ENCODE measurements around the gene S100A8. TPM values are rescaled to one million over a fixed set of nuclear protein-coding genes. Genes with fewer than 3 reads are reported as not detected.
A peak's percentile ranks its signal among the peaks of the same experiment; 100 is the strongest.

Gene S100A8
- total RNA-seq, 1 experiment from 2014 or later = 1.4 TPM

DNA sequence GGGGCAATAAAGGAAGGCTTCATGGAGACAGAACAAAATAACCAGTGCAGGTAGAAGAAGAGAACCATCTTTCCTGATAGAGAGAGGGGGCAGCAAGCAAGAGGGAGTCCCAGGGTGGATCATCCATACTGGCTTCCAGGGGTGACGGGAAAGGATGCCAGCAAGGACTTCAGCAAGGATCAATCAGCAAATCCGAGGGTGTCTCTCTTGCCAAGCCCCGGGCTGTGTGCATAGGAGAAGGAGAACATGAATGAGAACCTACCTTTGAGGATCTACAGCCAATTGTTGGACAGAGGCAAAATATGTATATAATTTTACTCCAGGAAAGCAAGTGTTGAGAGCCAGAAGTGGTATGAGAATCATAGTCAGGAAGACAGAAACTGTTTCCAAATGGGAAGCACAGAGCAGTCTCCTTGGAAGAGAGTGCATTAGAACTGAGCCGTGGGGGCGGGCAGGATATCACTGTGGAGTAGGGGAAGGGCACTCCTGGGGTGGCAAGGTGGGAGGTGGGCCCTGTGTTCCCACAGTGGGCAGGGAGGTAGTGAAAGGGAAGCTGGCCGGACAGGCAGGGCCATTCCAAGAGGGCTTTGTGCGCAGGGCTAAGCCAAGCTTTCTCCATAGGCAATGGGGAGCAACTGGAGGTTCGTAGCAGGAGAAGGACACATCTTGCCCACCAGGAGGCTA, 34.3 kb downstream of the S100A8 start:
- RAD21 ChIA-PET (ENCODE audit: low non-redundant PET in 1 of 2, low total read pairs in 2 of 2, uncharacterized antibody in 2 of 2, unreplicated experiment in 2 of 2) = no interaction called here
- no peaks in the 10 kb centered on the region for H3K36me3 ChIP-seq (ENCODE audit: control insufficient read depth in 1 of 2, insufficient read depth in 2 of 2, low read length in 2 of 2)
- H3K79me2 ChIP-seq (ENCODE audit: insufficient read depth, low read length) = no peaks in the 10 kb centered on the region
- H3K4me1 ChIP-seq (ENCODE audit: control insufficient read depth in 1 of 2, insufficient read depth in 2 of 2, low read length in 2 of 2) = no peaks in the 10 kb centered on the region; a peak in 1 of 4 replicates
- TF ChIP-seq ZNF274 (IDR thresholded peaks at IDR 0.05; ENCODE audit: low read depth, low read length) (no peak), ELF1 (IDR thresholded peaks at IDR 0.05; ENCODE audit: borderline replicate concordance, low read depth) (no peak), FOSL1 (IDR thresholded peaks at IDR 0.05; ENCODE audit: low read depth) (no peak)
- TF ChIP-seq, protein P1, sequence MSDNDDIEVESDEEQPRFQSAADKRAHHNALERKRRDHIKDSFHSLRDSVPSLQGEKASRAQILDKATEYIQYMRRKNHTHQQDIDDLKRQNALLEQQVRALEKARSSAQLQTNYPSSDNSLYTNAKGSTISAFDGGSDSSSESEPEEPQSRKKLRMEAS (IDR thresholded peaks at IDR 0.05) = no peak
- no peak overlapping the region for H3K9ac ChIP-seq (ENCODE audit: low read length)
- no peak overlapping the region for H3K27ac ChIP-seq (ENCODE audit: low read depth, low read length)
- H3K4me3 ChIP-seq (replicated peaks in 1 of 2; ENCODE audit: low read depth in 1 of 2, low read length in 2 of 2) = no peak overlapping the region
- H3K27me3 ChIP-seq (ENCODE audit: insufficient read depth, low read length) = peaks cover 1% of the 10 kb centered on the region
- intact Hi-C loops (cut with micrococcal nuclease) = no loop called here
- CTCF ChIA-PET = interaction anchor here (1.6 to 6.7 kb wide), 2 partner anchors 129 to 140 kb away, joined by 8 to 133 read pairs; no protein-coding TSS in a partner anchor
- BruUV-seq (replicated peaks) = no TSS peak
- ATAC-seq (no peak), DNase-seq (ENCODE audit: low read depth, low spot score) (no peak)
- POLR2A ChIA-PET = interaction anchor here (0.6 kb wide), 1 partner anchor 369 kb away, joined by 3 read pairs; no protein-coding TSS in a partner anchor
- H2AFZ ChIP-seq (ENCODE audit: low read depth, low read length, poor library complexity, severe bottlenecking) = no peak overlapping the region
- no peaks in the 10 kb centered on the region for H3K9me2 ChIP-seq (ENCODE audit: insufficient read depth)
- no peaks in the 10 kb centered on the region for H3K9me3 ChIP-seq (ENCODE audit: control insufficient read depth in 1 of 2, insufficient read depth in 1 of 2, low read depth in 1 of 2, low read length in 2 of 2)
- no peak overlapping the region for H3K4me2 ChIP-seq (ENCODE audit: low read length)
- no peaks in the 10 kb centered on the region for H4K20me1 ChIP-seq (ENCODE audit: insufficient read depth)

DNA sequence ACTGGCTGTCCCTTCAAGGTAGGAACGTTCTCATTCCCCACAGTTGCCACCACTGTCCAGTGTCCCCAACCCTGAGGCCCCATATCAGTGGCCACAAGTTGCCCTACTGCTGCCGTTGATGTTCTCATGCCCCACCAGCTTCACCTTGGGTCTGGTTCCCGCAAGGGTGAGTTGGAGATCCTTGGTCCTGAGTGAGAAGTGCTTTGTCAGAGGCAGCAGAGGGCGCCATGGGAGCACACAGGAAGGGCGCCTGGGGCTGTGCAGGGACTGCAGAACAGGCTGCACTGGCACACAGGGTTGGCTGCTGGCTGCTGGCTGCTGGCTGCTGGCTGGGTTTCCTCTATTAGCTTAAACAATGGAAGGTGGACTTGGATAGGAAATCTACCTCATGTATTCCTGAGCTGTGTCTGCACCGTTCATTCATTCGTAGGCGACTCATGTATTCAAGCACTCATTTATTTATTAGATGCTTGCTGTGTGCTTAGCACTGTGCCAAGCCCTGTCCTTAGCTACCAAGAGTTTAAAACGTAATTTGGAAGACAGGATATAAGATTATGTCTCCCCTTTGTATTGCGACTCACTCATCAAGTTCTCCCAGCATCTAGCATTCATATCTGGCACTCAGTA, 35.3 kb downstream of the S100A8 start:
- peak; percentile 46 for DNase-seq (ENCODE audit: low read depth, low spot score)
- CTCF ChIA-PET = interaction anchor here (1.2 to 6.7 kb wide), 3 partner anchors 130 to 151 kb away, joined by 4 to 133 read pairs (median 8); no protein-coding TSS in a partner anchor
- ATAC-seq = peak; percentile 90
- Histone ChIP-seq H4K20me1 (ENCODE audit: insufficient read depth) (no peaks in the 10 kb centered on the region), H2AFZ (ENCODE audit: low read depth, low read length, poor library complexity, severe bottlenecking) (no peak overlapping the region), H3K9me3 (ENCODE audit: control insufficient read depth in 1 of 2, insufficient read depth in 1 of 2, low read depth in 1 of 2, low read length in 2 of 2) (no peaks in the 10 kb centered on the region), H3K9me2 (ENCODE audit: insufficient read depth) (no peaks in the 10 kb centered on the region), H3K4me3 (replicated peaks in 1 of 2; ENCODE audit: low read depth in 1 of 2, low read length in 2 of 2) (no peak overlapping the region), H3K27ac (ENCODE audit: low read depth, low read length) (no peak overlapping the region), H3K4me1 (ENCODE audit: control insufficient read depth in 1 of 2, insufficient read depth in 2 of 2, low read length in 2 of 2) (no peaks in the 10 kb centered on the region; a peak in 1 of 4 replicates), H3K4me2 (ENCODE audit: low read length) (no peak overlapping the region), H3K36me3 (ENCODE audit: control insufficient read depth in 1 of 2, insufficient read depth in 2 of 2, low read length in 2 of 2) (no peaks in the 10 kb centered on the region), H3K9ac (ENCODE audit: low read length) (no peak overlapping the region), H3K27me3 (ENCODE audit: insufficient read depth, low read length) (peaks cover 11% of the 10 kb centered on the region), H3K79me2 (ENCODE audit: insufficient read depth, low read length) (no peaks in the 10 kb centered on the region)
- BruUV-seq (replicated peaks) = no TSS peak
- POLR2A ChIA-PET = no interaction called here
- RAD21 ChIA-PET (ENCODE audit: low non-redundant PET in 1 of 2, low total read pairs in 2 of 2, uncharacterized antibody in 2 of 2, unreplicated experiment in 2 of 2) = interaction anchor here (0.9 to 3.9 kb wide), 2 partner anchors 139 to 140 kb away, joined by 3 to 21 read pairs; no protein-coding TSS in a partner anchor
- intact Hi-C loops (cut with micrococcal nuclease) = no loop called here
- TF ChIP-seq, protein P2, sequence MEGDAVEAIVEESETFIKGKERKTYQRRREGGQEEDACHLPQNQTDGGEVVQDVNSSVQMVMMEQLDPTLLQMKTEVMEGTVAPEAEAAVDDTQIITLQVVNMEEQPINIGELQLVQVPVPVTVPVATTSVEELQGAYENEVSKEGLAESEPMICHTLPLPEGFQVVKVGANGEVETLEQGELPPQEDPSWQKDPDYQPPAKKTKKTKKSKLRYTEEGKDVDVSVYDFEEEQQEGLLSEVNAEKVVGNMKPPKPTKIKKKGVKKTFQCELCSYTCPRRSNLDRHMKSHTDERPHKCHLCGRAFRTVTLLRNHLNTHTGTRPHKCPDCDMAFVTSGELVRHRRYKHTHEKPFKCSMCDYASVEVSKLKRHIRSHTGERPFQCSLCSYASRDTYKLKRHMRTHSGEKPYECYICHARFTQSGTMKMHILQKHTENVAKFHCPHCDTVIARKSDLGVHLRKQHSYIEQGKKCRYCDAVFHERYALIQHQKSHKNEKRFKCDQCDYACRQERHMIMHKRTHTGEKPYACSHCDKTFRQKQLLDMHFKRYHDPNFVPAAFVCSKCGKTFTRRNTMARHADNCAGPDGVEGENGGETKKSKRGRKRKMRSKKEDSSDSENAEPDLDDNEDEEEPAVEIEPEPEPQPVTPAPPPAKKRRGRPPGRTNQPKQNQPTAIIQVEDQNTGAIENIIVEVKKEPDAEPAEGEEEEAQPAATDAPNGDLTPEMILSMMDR (IDR thresholded peaks at IDR 0.05 in 2 of 3, conservative IDR thresholded peaks at IDR 0.05 in 1 of 3; ENCODE audit: borderline replicate concordance in 1 of 3, insufficient read depth in 1 of 3, low read depth in 2 of 3, low read length in 2 of 3) = peak; percentile 70 to 74 (median 71)
- TF ChIP-seq ELF1 (IDR thresholded peaks at IDR 0.05; ENCODE audit: borderline replicate concordance, low read depth) (no peak), YY1 (IDR thresholded peaks at IDR 0.05; ENCODE audit: extremely low read depth, insufficient replicate concordance, low read depth, low read length) (peak; percentile 7), RAD21 (IDR thresholded peaks at IDR 0.05; ENCODE audit: low read depth) (peak; percentile 88), ZNF274 (IDR thresholded peaks at IDR 0.05; ENCODE audit: low read depth, low read length) (no peak), EZH2phosphoT487 (IDR thresholded peaks at IDR 0.05; ENCODE audit: borderline replicate concordance) (no peak), CEBPB (IDR thresholded peaks at IDR 0.05; ENCODE audit: low read depth) (no peak), CBX3 (IDR thresholded peaks at IDR 0.05; ENCODE audit: low read depth) (peak; percentile 83)
- TF ChIP-seq, protein P1 (IDR thresholded peaks at IDR 0.05) = no peak
- TF ChIP-seq, protein P3, sequence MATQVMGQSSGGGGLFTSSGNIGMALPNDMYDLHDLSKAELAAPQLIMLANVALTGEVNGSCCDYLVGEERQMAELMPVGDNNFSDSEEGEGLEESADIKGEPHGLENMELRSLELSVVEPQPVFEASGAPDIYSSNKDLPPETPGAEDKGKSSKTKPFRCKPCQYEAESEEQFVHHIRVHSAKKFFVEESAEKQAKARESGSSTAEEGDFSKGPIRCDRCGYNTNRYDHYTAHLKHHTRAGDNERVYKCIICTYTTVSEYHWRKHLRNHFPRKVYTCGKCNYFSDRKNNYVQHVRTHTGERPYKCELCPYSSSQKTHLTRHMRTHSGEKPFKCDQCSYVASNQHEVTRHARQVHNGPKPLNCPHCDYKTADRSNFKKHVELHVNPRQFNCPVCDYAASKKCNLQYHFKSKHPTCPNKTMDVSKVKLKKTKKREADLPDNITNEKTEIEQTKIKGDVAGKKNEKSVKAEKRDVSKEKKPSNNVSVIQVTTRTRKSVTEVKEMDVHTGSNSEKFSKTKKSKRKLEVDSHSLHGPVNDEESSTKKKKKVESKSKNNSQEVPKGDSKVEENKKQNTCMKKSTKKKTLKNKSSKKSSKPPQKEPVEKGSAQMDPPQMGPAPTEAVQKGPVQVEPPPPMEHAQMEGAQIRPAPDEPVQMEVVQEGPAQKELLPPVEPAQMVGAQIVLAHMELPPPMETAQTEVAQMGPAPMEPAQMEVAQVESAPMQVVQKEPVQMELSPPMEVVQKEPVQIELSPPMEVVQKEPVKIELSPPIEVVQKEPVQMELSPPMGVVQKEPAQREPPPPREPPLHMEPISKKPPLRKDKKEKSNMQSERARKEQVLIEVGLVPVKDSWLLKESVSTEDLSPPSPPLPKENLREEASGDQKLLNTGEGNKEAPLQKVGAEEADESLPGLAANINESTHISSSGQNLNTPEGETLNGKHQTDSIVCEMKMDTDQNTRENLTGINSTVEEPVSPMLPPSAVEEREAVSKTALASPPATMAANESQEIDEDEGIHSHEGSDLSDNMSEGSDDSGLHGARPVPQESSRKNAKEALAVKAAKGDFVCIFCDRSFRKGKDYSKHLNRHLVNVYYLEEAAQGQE (IDR thresholded peaks at IDR 0.05; ENCODE audit: low read depth) = no peak

All from HCT116 (cell line).